Body of pancreas (tissue), 4 donors: ENCODE measurements around the gene CCDC8.

Experiments
- CTCF ChIP-seq, 7 experiments: fragments of 450-650 bp in 4 of 7; fragments of 200-600 bp in 3 of 7; sonication (generic) in 3 of 7; IDR thresholded peaks; one replicate each; pipeline ENCODE4 v1.5.1; 2016 to 2019; ENCODE audit warnings: antibody characterized with exemption in 7 of 7
- POLR2A ChIP-seq, 3 donors: fragments of 450-650 bp; IDR thresholded peaks; one replicate each; pipeline ENCODE4 v1.6.1; 2016; ENCODE audit warnings: antibody characterized with exemption in 3 of 3, mild to moderate bottlenecking in 2 of 3

- TF ChIP-seq CTCF (IDR thresholded peaks at IDR 0.05) (no peak), POLR2A (IDR thresholded peaks at IDR 0.05) (no peak)
Observed at GRCh38 chr19:46441866-46442265, 28.5 kb upstream of the CCDC8 start.
